SK-N-SH (cell line): Measurements from ENCODE around the gene RERG. TPM values are rescaled to one million over a fixed set of nuclear protein-coding genes. Genes with fewer than 3 reads are reported as not detected.

ENCODE experiments used
- CTCF ChIA-PET: fragments of 300-600, 350-600 bp; formaldehyde crosslinking; extraction: SDS; loops from one replicate; lab custom pipeline; 2021; lab: Yijun Ruan, JAX
- POLR2A ChIA-PET: fragments of 350-600 bp; sonication (Branson Sonifier 250); formaldehyde crosslinking; extraction: SDS; loops from one replicate; lab custom pipeline; 2020; ENCODE audit warnings: antibody characterized with exemption, inconsistent platforms; lab: Yijun Ruan, JAX
- DNase-seq: peaks from one replicate; pipeline ENCODE4 v3.0.0; 2012
- H2AFZ ChIP-seq: fragments of 200-600 bp; sonication (generic); 2 replicates; pipeline ENCODE4 v1.8.1; 2016; ENCODE audit warnings: antibody characterized with exemption, mild to moderate bottlenecking, low read depth
- H3F3A ChIP-seq: fragments of 200-600 bp; sonication (generic); replicated peaks from 2 replicates; pipeline ENCODE3; 2016; ENCODE audit warnings: antibody characterized with exemption, mild to moderate bottlenecking; ENCODE audit not compliant: insufficient read depth
- H3K27ac ChIP-seq, 2 experiments: fragments of 200-500 bp in 1 of 2; fragments of 200-600 bp in 1 of 2; sonication (Bioruptor generic) in 1 of 2; sonication (generic), shearing (Covaris generic) in 1 of 2; 2 replicates each; pipeline versions ENCODE4 v1.5.1 to v1.6.1; 2014 to 2016; ENCODE audit warnings: low read depth in 2 of 2, inconsistent platforms in 1 of 2, low read length in 1 of 2, mild to moderate bottlenecking in 1 of 2, mixed read lengths in 1 of 2
- H3K27me3 ChIP-seq: fragments of 200-600 bp; sonication (generic), shearing (Covaris generic); 2 replicates; pipeline ENCODE4 v1.6.1; 2016; ENCODE audit warnings: mixed run types; ENCODE audit not compliant: insufficient read depth
- H3K36me3 ChIP-seq, 2 experiments: fragments of 200-500 bp in 1 of 2; fragments of 200-600 bp in 1 of 2; sonication (Bioruptor generic) in 1 of 2; sonication (generic) in 1 of 2; replicated peaks in 1 of 2; 2 replicates each; pipeline versions ENCODE3 to v1.5.1; 2014 to 2016; ENCODE audit warnings: low read length in 1 of 2, mild to moderate bottlenecking in 1 of 2; ENCODE audit not compliant: insufficient read depth in 2 of 2, control insufficient read depth in 1 of 2
- H3K4me1 ChIP-seq, 2 experiments: fragments of 200-500 bp in 1 of 2; fragments of 200-600 bp in 1 of 2; sonication (Bioruptor generic) in 1 of 2; sonication (generic), shearing (Covaris generic) in 1 of 2; 2 replicates each; pipeline versions ENCODE4 v1.5.1 to v1.6.1; 2014 to 2016; ENCODE audit warnings: low read depth in 1 of 2, low read length in 1 of 2, mixed run types in 1 of 2; ENCODE audit not compliant: insufficient read depth in 2 of 2, control insufficient read depth in 1 of 2
- H3K4me2 ChIP-seq: fragments of 200-600 bp; sonication (generic), shearing (Covaris generic); 2 replicates; pipeline ENCODE4 v1.6.1; 2017; ENCODE audit warnings: mixed run types
- H3K4me3 ChIP-seq, 2 experiments: fragments of 200-500 bp in 1 of 2; fragments of 200-600 bp in 1 of 2; sonication (Bioruptor generic) in 1 of 2; sonication (generic), shearing (Covaris generic) in 1 of 2; 2 replicates each; pipeline versions ENCODE4 v1.5.1 to v1.8.1; 2014 to 2016; ENCODE audit warnings: low read depth in 2 of 2, inconsistent platforms in 1 of 2, low read length in 1 of 2, mild to moderate bottlenecking in 1 of 2, mixed read lengths in 1 of 2, moderate library complexity in 1 of 2
- H3K79me2 ChIP-seq: fragments of 200-600 bp; sonication (generic); 2 replicates; pipeline ENCODE4 v1.8.1; 2017; ENCODE audit warnings: mild to moderate bottlenecking; ENCODE audit not compliant: insufficient read depth
- H3K9ac ChIP-seq: fragments of 200-600 bp; sonication (generic); 2 replicates; pipeline ENCODE4 v1.6.1; 2017; ENCODE audit warnings: mixed run types
- H3K9me2 ChIP-seq: fragments of 200-600 bp; sonication (generic); 2 replicates; pipeline ENCODE4 v1.6.1; 2017; ENCODE audit warnings: mixed run types
- H3K9me3 ChIP-seq: fragments of 200-600 bp; sonication (generic); 2 replicates; pipeline ENCODE4 v1.6.1; 2017; ENCODE audit warnings: mixed run types, mild to moderate bottlenecking, moderate library complexity
- H4K20me1 ChIP-seq: fragments of 200-600 bp; sonication (generic); 2 replicates; pipeline ENCODE4 v1.6.1; 2017; ENCODE audit warnings: mild to moderate bottlenecking, mixed run types; ENCODE audit not compliant: insufficient read depth
- CTCF ChIP-seq: fragments of 200-600 bp; sonication (generic); IDR thresholded peaks from 2 replicates; pipeline ENCODE4 v1.6.1; 2017; ENCODE audit warnings: antibody characterized with exemption, mild to moderate bottlenecking, moderate library complexity
- ELF1 ChIP-seq: IDR thresholded peaks from 2 replicates; pipeline ENCODE4 v1.4.0; 2012
- EP300 ChIP-seq, 2 experiments: IDR thresholded peaks; 2 replicates each; pipeline versions ENCODE4 v1.4.0 to v1.6.1; 2012; ENCODE audit warnings: borderline replicate concordance in 1 of 2, low read depth in 1 of 2, low read length in 1 of 2
- EZH2phosphoT487 ChIP-seq: fragments of 200-600 bp; sonication (generic); IDR thresholded peaks from 2 replicates; pipeline ENCODE4 v1.6.1; 2017; ENCODE audit warnings: low read depth, mixed run types, mild to moderate bottlenecking, antibody characterized with exemption, moderate library complexity, borderline replicate concordance
- FOSL2 ChIP-seq: IDR thresholded peaks from 2 replicates; pipeline ENCODE4 v1.4.0; 2012; ENCODE audit warnings: low read depth, mild to moderate bottlenecking, moderate library complexity, borderline replicate concordance
- FOXM1 ChIP-seq: IDR thresholded peaks from 2 replicates; pipeline ENCODE4 v1.4.0; 2012; ENCODE audit warnings: low read depth, mild to moderate bottlenecking
- JUND ChIP-seq: IDR thresholded peaks from 2 replicates; pipeline ENCODE4 v1.4.0; 2012
- MAX ChIP-seq: IDR thresholded peaks from 2 replicates; pipeline ENCODE4 v1.4.0; 2012; ENCODE audit warnings: low read depth
- NFIC ChIP-seq: IDR thresholded peaks from 2 replicates; pipeline ENCODE4 v1.4.0; 2012; ENCODE audit warnings: borderline replicate concordance
- REST ChIP-seq: IDR thresholded peaks from 2 replicates; pipeline ENCODE4 v1.6.1; 2012; ENCODE audit warnings: mild to moderate bottlenecking, low read depth, low read length, moderate library complexity
- RFX5 ChIP-seq: IDR thresholded peaks from 2 replicates; pipeline ENCODE4 v1.6.1; 2012; ENCODE audit warnings: mild to moderate bottlenecking, improper control_type of control experiment, low read length
- SIN3A ChIP-seq: IDR thresholded peaks from 2 replicates; pipeline ENCODE4 v1.6.1; 2012; ENCODE audit warnings: low read depth, mild to moderate bottlenecking, low read length, moderate library complexity, borderline replicate concordance
- SMC3 ChIP-seq: IDR thresholded peaks from 2 replicates; pipeline ENCODE4 v1.6.1; 2012; ENCODE audit warnings: low read depth, low read length, improper control_type of control experiment
- ZBTB33 ChIP-seq: IDR thresholded peaks from 2 replicates; pipeline ENCODE4 v1.4.0; 2012; ENCODE audit warnings: low read depth, borderline replicate concordance
- WGBS: methylation state at CpG from one replicate; pipeline ENCODE4 v1.1.6; 2017; ENCODE audit warnings: low lambda C conversion rate; 5-methylcytosine and 5-hydroxymethylcytosine counted together
- polyA plus RNA-seq, 3 experiments: library from polyadenylated mRNA; depleted of rRNA; stranded (reverse); fragments of >200 nt; gene quantifications; 2 replicates each; pipeline ENCODE4 v1.2.3, GENCODE V29; 2012

RERG gene
- polyA plus RNA-seq, 1 of the 3 experiments (the other 2 are of a cell fraction), result 0.49 TPM

GRCh38 chr12:15163030-15163976 is 57.9 kb downstream of the RERG start (continued):
- TF ChIP-seq FOXM1, result no peak

- WGBS, result 20% methylated on average over 3 of the region's 3 CpGs
- Histone ChIP-seq H3K27ac (no peak overlapping the region), H3K4me1 (no peaks in the 10 kb centered on the region), H3K27me3 (no peaks in the 10 kb centered on the region; the same call in 1 of the 2 replicates), H3K9me3 (no peaks in the 10 kb centered on the region), H4K20me1 (no peaks in the 10 kb centered on the region), H3F3A (no peaks in the 10 kb centered on the region), H3K79me2 (no peaks in the 10 kb centered on the region), H3K9ac (no peak overlapping the region), H3K36me3 (no peaks in the 10 kb centered on the region), H3K4me2 (no peak overlapping the region)
- no peak for TF ChIP-seq REST
- TF ChIP-seq, all 33 proteins: peak for 0
- DNase-seq, result no peak
- Histone ChIP-seq H2AFZ (no peak overlapping the region), H3K9me2 (no peaks in the 10 kb centered on the region), H3K4me3 (no peak overlapping the region)
- ChIA-PET POLR2A (no interaction called here), CTCF (interaction anchor here (0.6 kb wide), 1 partner anchor 402 kb away, joined by 3 read pairs; no protein-coding TSS in a partner anchor)
These were observed 63.1 kb downstream of the RERG start for GRCh38 chr12:15158083-15158482.

- no peaks in the 10 kb centered on the region for H3K9me3 ChIP-seq
- no peak overlapping the region for H3K4me2 ChIP-seq
- H3K4me3 ChIP-seq, result no peak overlapping the region
- H4K20me1 ChIP-seq, result no peaks in the 10 kb centered on the region
- H3K4me1 ChIP-seq, result no peaks in the 10 kb centered on the region
- POLR2A ChIA-PET, result no interaction called here
- TF ChIP-seq ZBTB33, result no peak
- no peak for TF ChIP-seq RFX5
- no peak for TF ChIP-seq SMC3
- TF ChIP-seq CTCF, result no peak
- TF ChIP-seq MAX, result no peak
- no peak for TF ChIP-seq SIN3A
- no peak for TF ChIP-seq ELF1
- TF ChIP-seq EP300 (IDR thresholded peaks at IDR 0.05; ENCODE audit: borderline replicate concordance in 1 of 2, low read depth in 1 of 2, low read length in 1 of 2), result no peak
- no peak for TF ChIP-seq NFIC
- TF ChIP-seq FOSL2, result no peak
- no peak for TF ChIP-seq JUND
- no peak for TF ChIP-seq EZH2phosphoT487
- TF ChIP-seq FOXM1, result no peak
- no peak overlapping the region for H3K27ac ChIP-seq
- H3K36me3 ChIP-seq, result no peaks in the 10 kb centered on the region
- no peak overlapping the region for H2AFZ ChIP-seq
- no peaks in the 10 kb centered on the region for H3K79me2 ChIP-seq
- peaks cover 2% of the 10 kb centered on the region for H3K27me3 ChIP-seq
- 13% methylated on average over 2 of the region's 2 CpGs for WGBS
- no peak overlapping the region for H3K9ac ChIP-seq
- H3K9me2 ChIP-seq, result no peaks in the 10 kb centered on the region
- no peak for DNase-seq
- CTCF ChIA-PET, result interaction anchor here (0.6 to 5.9 kb wide), 2 partner anchors 63 to 403 kb away, joined by 3 to 54 read pairs; partner anchors contain the start of gene RERG
- H3F3A ChIP-seq, result no peaks in the 10 kb centered on the region
These were observed 63.9 kb downstream of the RERG start for GRCh38 chr12:15157269-15157671.
